ENCODE results near the gene EPHB1. TPM values are rescaled to one million over a fixed set of nuclear protein-coding genes. Genes with fewer than 3 reads are reported as not detected.
"Not testable (repeated sequence)": the region's sequence is repeated elsewhere in the genome, so short reads cannot be mapped to it uniquely, and the experiment has no call there.

EPHB1 gene
- total and polyA plus RNA-seq, 8 donors: 0.02 to 1.4 (median 0.43) TPM

DNA sequence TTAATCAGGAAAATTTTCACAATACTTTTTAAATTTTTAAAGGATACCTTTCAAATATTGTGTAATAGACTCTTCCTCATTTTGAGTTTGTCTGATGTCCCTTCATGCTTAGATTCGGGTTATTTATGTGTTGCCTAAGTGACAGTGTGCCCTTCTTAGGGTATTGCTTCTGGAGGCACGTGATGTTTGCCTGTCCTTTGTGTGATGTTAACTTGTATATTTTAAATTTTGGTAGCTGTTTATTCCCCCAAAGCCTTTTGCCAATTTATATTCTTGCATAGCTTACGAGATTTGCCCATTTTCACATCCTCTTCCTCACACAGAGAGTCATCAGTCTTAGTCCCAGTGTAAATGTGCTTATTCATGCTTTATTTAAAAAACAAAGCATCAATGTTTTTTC lies 433.1 kb downstream of the EPHB1 start:
- H3K4me3 ChIP-seq: no peak overlapping the region
- ATAC-seq: peak in 2 of 4 donors; percentile 34 to 36
- H3K27me3 ChIP-seq: no peaks in the 10 kb centered on the region
- no peak for FAIRE-seq
- H3K27ac ChIP-seq: no peak overlapping the region
- H3K36me3 ChIP-seq: no peaks in the 10 kb centered on the region
- intact Hi-C loops (cut with DNase I): no loop called here
- no peak for DNase-seq
- 40 to 49% methylated on average over 3 of the region's 3 CpGs for WGBS, 2 donors
- no peaks in the 10 kb centered on the region for H3K9me3 ChIP-seq
- no peaks in the 10 kb centered on the region for H3K4me1 ChIP-seq
- TF ChIP-seq, protein P1, sequence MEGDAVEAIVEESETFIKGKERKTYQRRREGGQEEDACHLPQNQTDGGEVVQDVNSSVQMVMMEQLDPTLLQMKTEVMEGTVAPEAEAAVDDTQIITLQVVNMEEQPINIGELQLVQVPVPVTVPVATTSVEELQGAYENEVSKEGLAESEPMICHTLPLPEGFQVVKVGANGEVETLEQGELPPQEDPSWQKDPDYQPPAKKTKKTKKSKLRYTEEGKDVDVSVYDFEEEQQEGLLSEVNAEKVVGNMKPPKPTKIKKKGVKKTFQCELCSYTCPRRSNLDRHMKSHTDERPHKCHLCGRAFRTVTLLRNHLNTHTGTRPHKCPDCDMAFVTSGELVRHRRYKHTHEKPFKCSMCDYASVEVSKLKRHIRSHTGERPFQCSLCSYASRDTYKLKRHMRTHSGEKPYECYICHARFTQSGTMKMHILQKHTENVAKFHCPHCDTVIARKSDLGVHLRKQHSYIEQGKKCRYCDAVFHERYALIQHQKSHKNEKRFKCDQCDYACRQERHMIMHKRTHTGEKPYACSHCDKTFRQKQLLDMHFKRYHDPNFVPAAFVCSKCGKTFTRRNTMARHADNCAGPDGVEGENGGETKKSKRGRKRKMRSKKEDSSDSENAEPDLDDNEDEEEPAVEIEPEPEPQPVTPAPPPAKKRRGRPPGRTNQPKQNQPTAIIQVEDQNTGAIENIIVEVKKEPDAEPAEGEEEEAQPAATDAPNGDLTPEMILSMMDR (IDR thresholded peaks at IDR 0.05): no peak

DNA sequence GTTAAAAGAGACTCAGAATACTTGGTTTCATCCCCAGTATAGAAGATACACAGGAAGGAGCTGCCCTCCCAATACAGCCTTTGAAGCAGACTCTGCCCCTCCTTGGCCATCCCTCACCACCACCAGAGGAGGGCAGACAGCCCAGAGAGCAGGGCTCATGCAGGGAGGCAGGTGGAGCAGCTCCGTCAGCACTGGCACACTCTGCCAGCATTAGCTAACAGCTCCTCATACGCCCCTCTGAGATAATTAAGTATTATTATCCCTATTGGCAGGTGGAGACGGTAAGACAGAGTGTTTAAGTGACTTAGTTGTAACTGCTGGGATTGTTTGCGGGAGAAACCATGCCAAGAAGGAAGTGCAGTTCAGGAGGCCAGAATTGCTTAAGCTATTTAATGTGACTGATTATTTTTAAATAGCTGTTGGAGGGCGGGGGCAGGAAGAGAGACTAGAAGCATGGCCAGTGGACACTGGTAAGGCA lies 434.0 kb downstream of the EPHB1 start:
- no peak overlapping the region for H3K27ac ChIP-seq
- intact Hi-C loops (cut with DNase I): no loop called here
- no peaks in the 10 kb centered on the region for H3K4me1 ChIP-seq
- DNase-seq (no peak), ATAC-seq (peak in 3 of 4 donors; percentile 55 to 79 (median 57)), FAIRE-seq (no peak)
- H3K36me3 ChIP-seq: no peaks in the 10 kb centered on the region
- TF ChIP-seq, protein P1 (IDR thresholded peaks at IDR 0.05): no peak
- no peaks in the 10 kb centered on the region for H3K27me3 ChIP-seq
- no peaks in the 10 kb centered on the region for H3K9me3 ChIP-seq
- 13 to 20% methylated on average over 5 of the region's 5 CpGs for WGBS, 2 donors
- no peak overlapping the region for H3K4me3 ChIP-seq

DNA sequence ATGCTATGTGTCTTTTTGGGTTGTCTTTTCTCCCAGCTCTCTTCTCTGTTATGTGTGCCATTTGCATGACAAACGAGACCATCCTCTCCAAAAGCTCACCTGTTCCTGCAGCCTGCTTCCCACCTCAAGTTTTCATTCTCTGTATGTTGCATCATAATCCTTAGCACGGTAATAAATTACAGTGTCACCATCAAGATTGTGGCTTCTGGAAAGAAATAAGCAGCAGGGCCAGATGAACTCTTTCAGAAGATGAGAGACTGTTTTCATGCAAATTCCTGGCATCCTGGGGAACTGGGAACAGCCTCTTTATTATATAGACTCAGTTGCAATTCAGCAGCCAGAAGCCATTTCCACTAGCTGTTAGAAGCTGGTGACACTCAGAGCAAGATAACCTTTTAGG lies 436.7 kb downstream of the EPHB1 start:
- FAIRE-seq (no peak), DNase-seq (no peak), ATAC-seq (no peak)
- WGBS, 2 donors: 25 to 39% methylated on average over 2 of the region's 2 CpGs
- intact Hi-C loops (cut with DNase I): no loop called here
- Histone ChIP-seq H3K27me3 (no peaks in the 10 kb centered on the region), H3K36me3 (no peaks in the 10 kb centered on the region), H3K4me1 (no peaks in the 10 kb centered on the region), H3K4me3 (no peak overlapping the region), H3K27ac (no peak overlapping the region), H3K9me3 (no peaks in the 10 kb centered on the region)
- TF ChIP-seq, protein P1 (IDR thresholded peaks at IDR 0.05): no peak

DNA sequence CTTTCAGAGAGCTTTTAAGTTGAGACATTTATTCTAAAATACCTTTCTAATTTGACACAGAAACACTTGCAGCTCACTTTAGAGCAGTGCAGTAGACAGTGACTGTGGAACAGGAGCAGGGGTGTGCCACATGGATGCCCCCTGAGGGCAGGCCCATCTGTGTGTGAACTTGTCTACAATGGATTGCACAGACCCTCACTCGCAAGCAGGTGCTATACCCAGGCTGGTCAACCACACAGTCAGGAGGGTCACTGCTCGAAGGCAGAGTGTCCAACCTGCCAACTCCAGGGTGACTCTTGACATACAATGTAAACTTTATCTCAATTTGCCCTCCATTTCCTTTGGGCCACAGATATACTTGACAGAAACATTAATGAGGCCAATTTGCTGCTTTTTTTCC lies 437.2 kb downstream of the EPHB1 start:
- intact Hi-C loops (cut with DNase I): no loop called here
- Histone ChIP-seq H3K27me3 (no peaks in the 10 kb centered on the region), H3K9me3 (no peaks in the 10 kb centered on the region), H3K36me3 (no peaks in the 10 kb centered on the region), H3K27ac (no peak overlapping the region), H3K4me1 (no peaks in the 10 kb centered on the region), H3K4me3 (no peak overlapping the region)
- FAIRE-seq: no peak
- DNase-seq: no peak
- TF ChIP-seq, protein P1 (IDR thresholded peaks at IDR 0.05): no peak
- 73 to 83% methylated on average over 2 of the region's 2 CpGs for WGBS, 2 donors
- no peak for ATAC-seq

DNA sequence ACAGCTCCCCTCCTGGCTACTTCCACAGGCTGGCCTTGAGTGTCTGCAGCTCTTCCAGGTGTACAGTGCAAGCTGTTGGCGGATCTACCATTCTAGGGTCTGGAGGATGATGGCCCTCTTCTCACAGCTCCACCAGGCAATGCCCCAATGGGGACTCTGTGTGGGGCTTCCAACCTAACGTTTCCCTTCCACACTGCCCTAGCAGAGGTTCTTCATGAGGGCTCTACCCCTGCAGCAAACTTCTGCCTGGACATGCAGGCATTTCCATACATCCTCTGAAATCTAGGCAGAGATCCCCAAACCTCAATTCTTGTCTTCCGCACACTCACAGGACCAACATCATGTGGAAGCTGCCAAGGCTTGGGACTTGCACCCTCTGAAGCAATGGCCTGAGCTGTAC lies 438.4 kb downstream of the EPHB1 start:
- DNase-seq; H3K36me3 ChIP-seq; intact Hi-C loops (cut with DNase I); H3K27me3 ChIP-seq; H3K4me1 ChIP-seq; H3K9me3 ChIP-seq; FAIRE-seq; H3K27ac ChIP-seq; H3K4me3 ChIP-seq; ATAC-seq: not testable (repeated sequence)
- WGBS, 2 donors: 69 to 70% methylated on average over 3 of the region's 3 CpGs
